NOMO-1 treated with DMSO at 0.1 percent for 48 hours (cell line): ENCODE data around the gene FRMPD1.

ENCODE experiments used
- DNase-seq: peaks from one replicate; lab custom pipeline; 2025; ENCODE audit not compliant: unreplicated experiment; lab: John Stamatoyannopoulos, UW

Gene FRMPD1

GRCh38 chr9:37676411-37676830 lies 25.7 kb downstream of the FRMPD1 start:
- DNase-seq = no peak

DNA sequence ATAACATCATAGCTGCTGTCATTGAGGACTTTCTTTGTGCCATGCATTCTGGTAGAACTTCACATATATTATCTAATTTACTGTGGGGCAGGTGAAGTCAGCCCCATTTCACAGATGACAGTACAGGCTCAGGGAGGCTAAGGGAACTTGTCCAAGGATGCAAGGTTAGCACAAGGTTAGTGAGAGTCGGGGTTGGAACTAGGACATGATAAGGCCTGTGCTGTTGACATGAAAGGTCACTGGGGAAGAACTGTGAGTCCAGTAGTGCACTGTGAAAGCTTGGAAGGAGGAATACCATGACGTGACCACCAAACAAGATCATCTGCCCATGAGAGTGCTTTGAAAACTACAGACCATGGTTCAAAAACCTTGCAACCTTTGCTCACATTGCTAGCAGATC lies 26.7 kb downstream of the FRMPD1 start:
- no peak for DNase-seq

DNA sequence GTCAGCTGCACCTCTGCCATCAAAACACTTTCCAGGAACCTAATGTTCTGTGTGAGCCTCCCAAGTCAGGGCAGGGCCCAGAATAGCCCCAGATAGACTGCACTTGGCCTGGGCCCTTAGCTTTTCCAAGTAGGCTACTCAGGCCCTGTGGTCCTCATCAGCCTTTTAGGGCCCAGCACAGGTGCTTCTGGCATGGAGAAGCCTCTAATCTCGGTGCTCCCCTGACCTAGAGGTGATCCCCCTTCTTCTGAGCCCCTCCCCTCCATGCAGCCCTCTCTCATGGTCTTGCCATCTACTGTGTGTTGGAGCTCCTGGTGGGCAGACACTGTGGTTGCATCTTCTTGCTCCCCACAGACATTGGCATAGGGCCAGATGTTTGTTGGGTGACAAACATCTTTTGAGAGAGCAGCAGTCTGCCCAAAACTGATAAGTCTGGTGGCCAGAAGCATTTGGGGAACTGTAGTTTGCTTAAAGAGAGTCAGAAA lies 28.1 kb downstream of the FRMPD1 start:
- DNase-seq = no peak

DNA sequence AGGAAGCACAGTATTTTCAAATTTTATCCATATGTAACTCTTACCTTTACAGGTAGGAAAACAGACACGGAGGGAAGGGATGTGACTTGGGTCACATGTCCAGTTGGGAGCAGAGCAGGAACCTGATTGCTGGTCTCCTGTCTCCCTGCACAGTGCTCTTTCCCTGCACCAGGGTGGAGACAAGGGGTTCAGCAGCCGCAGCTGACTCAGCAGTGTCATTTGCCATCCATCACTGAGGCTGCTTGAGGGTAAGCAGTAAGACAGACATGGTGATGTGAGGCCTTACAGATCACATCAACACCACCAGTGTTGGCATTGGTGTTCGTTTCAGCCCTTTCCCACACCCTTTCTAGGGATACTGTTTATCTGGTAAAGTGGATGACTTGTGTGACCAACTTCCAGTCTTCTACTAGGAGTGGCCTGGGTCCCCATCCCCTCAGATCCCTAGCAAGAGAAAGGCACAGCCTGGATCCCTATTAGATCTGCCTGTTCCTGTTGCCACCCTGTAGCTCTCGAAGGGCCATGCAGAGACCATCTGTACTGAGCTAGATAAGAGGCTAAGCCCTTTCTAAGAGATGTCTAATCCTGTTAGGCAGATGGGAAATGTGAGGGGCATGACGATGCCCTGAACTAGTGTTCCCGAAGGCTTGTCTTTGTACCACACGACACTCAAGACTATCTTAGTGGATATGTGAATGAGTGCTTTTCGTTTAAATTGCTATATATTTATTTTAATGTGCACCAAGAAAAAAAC lies 29.1 kb downstream of the FRMPD1 start:
- no peak for DNase-seq

DNA sequence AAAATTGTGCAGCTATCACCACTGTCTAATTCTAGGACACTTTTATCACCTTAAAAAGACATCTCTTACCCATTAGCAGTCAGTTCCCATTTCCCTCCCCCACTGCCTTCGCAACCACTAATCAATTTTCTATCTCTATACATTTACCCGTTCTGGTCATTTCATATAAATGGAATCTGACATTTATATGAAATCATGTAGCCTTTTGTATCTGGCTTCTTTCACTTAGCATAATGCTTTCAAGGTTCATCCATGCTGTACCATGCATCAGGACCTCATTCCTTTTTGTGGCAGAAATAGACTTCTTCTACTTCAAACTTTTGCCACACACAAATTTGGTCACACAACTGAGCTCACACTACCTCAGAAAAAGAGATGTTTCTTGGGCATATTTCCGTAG lies 32.2 kb downstream of the FRMPD1 start:
- DNase-seq = no peak

- DNase-seq = no peak
Measured at GRCh38 chr9:37683531-37684371, 33.0 kb downstream of the FRMPD1 start.

- no peak for DNase-seq
Measured at GRCh38 chr9:37692622-37693221, 42.0 kb downstream of the FRMPD1 start.

GRCh38 chr9:37693260-37693659 lies 42.5 kb downstream of the FRMPD1 start:
- no peak for DNase-seq

- DNase-seq = no peak
Measured at GRCh38 chr9:37694355-37694754, 43.6 kb downstream of the FRMPD1 start.

DNA sequence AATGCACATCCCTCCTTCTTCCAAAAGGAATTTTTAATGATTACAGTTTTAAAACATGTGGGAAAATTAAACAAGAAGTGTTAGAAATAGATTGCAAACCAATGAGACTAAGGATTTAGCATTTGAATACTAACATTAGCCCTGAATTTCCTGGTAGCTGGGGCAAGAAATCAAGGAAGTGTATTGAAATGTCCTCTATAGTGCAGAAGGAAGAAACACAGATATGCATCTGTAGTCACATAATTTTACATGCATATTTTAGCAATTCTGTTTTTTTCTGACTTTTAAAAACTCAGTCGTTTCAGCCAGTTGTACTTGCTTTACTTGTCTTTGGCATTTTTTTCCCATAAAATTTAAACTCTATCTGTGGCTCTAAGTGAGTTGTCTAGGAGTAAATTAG lies 45.8 kb downstream of the FRMPD1 start:
- no peak for DNase-seq

GRCh38 chr9:37700131-37700530 lies 49.4 kb downstream of the FRMPD1 start:
- DNase-seq = no peak

DNA sequence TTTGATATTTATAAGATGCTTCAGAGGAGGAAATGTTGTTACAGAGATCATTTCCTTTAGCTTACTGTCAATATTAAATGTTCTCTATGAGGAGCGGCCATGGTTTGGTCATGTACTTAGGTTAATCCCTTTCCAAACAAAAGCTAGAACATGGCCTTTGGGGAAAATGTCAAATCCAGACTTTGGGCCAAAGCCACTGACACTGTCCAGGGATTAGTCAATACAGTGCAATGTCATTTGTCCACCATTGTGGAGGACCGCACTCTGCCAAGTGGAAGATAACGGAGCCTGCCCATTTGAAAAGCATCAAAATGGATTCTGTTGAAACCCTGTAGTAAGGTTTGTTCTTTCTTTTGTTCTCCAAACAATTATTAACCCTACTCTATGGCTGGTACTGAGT lies 50.1 kb downstream of the FRMPD1 start:
- no peak for DNase-seq

GRCh38 chr9:37705787-37706186 lies 55.0 kb downstream of the FRMPD1 start:
- DNase-seq = no peak

DNA sequence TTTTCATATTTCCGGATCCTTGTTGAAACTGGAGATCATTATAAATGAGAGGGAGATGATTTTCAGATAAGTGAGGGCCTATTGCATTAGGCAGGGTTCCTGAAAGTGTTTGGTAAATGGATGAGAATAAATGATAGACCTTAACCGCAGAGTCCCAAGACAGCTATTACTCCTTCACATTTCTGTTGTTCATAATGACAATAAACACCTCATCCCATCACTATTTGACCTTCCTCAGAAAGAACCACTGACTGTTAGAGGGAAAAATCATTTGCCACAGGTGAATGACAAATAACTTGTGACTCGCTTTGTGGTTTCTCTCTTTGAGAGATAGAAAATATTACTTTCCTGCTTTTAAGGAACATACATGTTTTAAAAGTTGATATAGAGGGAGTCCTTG lies 55.5 kb downstream of the FRMPD1 start:
- DNase-seq = no peak

DNA sequence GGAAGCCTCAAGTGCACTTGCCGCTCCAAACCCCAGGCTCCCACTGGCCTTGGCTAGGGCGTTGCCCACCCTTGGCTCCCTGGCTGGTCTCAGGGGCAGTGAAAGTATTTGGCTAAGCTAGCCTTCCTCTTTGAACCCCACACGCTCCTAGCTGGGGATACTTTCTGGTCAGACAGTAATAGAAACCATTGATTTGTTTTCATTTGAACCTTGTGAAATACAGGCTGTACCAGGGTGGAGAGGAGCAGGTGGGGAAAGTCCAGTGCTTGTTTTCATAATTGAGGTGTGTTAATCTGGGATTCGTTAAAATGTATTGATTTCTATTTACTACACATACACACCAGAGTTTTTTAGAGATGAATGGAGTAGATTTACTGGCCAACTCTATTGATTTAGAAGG lies 57.0 kb downstream of the FRMPD1 start:
- DNase-seq = no peak

- peak; percentile 40 for DNase-seq
Measured at GRCh38 chr9:37710046-37710445, 59.3 kb downstream of the FRMPD1 start.

DNA sequence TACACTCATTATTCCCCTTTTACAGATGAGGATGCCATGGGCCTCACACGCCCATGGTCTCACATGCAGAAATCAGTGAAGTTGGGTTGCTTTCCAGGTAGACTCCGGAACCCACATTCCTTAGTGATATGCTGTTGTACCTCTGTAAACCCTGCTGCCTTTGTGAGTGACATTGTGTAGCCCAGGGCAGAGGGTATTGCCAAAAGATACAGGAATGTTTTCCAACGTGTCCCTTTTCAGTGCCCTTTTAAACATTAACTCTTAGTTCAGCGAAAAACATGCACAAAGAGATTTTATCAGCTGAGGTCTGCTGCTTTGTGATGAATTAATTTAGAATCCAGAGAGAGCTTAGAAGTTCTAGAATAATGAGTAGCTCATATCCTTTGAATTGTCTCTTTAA lies 64.5 kb downstream of the FRMPD1 start:
- DNase-seq = no peak

DNA sequence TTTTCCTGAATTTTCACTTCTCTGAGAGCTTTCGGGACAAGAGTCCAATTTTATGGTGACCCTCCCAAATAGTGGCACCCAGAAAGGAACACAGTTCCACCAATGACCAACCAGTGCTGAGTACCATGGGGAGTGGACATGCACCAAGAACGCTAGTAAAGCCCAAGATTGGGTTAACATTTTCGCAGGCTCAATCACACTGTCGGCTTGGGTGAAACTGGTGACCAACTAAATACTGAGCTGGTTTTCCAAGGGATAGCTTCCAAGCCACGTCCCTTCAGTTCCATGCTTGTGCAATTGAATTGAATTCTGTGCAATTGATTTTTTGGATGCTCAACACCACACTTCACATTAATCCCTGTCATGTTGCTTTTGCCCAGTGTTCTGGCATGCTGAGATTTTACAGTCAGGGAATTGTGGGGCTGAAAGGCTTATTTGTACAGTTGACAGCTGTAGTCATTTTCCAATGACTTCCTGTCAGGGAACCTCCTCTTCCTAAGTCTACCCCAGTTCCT lies 65.3 kb downstream of the FRMPD1 start:
- DNase-seq = no peak

- no peak for DNase-seq
Measured at GRCh38 chr9:37719526-37719925, 68.8 kb downstream of the FRMPD1 start.

DNA sequence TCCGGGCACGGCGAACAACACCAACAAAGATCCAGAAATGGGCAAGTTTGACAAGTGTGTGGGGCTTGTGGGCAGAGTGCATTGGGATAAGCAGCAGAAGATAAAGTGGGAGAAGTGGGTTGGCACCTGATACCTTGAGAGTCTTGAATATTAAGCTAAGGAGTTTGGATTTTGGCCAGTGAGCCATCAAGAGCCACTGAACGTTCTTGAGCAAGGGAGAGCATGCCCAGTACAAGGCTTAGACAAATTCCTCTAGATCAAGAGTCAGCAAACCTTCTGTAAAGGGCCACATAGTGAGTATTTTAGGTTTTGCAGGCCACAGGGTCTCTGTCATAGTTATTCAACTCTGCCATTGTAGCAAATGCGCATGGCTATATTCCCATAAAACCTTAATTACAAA lies 76.3 kb downstream of the FRMPD1 start:
- DNase-seq = no peak

GRCh38 chr9:37729499-37729898 lies 78.7 kb downstream of the FRMPD1 start:
- DNase-seq = no peak

- DNase-seq = no peak
Measured at GRCh38 chr9:37730256-37730655, 79.5 kb downstream of the FRMPD1 start.
